GM18867 (cell line): ENCODE data around the gene SLCO3A1.

Experiments
- ATAC-seq: cut with Tn5 transposase; IDR thresholded peaks from one replicate; pipeline ENCODE4 v1.9.1; 2021; ENCODE audit warnings: mild to moderate bottlenecking, moderate library complexity; ENCODE audit not compliant: unreplicated experiment

The SLCO3A1 gene

DNA sequence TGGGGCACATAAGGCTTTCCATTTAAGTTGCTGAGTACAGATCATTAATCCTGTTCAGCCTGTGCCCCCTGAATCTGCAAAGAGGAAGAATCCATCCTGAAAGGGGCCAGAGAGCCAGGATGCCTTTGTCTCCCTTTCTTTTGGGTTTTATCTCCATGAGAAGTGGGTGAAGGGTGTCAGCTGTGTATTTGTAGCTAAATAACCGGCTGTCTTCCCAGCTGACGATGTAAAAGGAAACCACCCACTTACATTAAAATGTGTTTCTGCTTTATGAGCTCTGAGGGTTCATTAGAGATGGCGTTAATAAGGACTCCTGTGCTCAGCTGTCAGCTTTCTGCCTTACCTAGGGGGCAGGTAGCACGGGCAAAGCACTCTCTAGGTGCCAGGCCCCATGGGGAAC lies 83.4 kb downstream of the SLCO3A1 start:
- ATAC-seq: no peak

GRCh38 chr15:91938136-91938535 lies 84.6 kb downstream of the SLCO3A1 start:
- ATAC-seq: no peak

DNA sequence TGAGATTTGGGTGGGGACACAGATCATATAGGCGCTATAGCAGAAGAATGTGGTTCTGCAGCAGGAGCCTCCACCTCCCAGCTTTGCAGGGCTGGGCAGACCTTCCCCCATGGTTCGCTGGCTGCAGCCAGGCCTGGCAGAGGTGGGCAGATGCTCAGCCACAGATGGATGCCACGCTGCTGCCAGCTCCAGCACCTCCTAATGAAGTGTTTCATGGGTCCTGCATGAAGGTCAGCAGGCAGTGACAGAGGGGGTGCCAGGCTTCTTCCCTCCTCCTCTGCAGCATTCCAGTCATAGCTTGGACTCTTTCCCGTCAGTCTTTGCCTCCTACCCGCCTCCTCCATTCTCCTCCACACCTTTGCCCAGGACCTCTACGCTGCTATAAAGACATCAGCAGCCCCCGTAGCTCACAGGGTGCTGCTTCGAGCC lies 85.9 kb downstream of the SLCO3A1 start:
- ATAC-seq: no peak

GRCh38 chr15:91940496-91941381 lies 87.2 kb downstream of the SLCO3A1 start:
- ATAC-seq: no peak

DNA sequence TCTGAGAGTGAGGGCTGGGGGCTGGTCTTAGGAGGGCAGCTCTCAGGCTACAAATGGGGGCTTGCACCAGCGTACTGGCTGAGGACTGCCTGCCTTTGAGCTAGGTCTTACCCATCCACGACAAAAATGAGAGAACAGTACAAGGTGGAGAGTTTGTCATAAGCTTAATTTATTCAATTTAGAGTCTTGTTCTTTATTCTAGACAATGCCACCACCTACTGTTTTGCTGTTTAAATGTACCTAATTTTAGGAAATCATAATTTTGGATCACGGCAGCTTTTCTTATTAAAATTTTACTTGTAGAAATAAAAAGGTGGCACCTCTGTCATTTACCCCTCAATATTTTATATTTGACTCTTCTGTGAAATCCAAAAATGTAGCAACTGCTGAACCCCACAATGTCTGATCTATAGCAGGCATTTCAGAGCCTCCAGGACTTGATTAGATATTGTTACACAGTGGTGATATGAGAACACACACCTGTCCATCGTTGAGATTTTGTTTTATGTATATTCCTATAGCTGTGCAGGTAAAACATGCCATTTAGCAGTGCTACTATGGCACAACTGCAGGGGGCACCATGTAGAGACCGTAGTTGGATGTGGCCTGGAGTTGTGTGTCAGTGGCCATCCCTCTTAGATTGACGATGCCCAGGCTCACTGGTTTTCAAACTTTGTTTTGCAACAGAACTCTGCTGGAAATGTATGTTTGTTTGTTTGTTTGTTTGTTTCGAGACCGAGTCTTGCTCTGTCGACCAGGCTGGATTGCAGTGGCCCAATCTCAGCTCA lies 88.6 kb downstream of the SLCO3A1 start:
- ATAC-seq: no peak

GRCh38 chr15:91942720-91943394 lies 89.3 kb downstream of the SLCO3A1 start:
- no peak for ATAC-seq

- no peak for ATAC-seq
Observed at GRCh38 chr15:91944331-91944730, 90.8 kb downstream of the SLCO3A1 start.

DNA sequence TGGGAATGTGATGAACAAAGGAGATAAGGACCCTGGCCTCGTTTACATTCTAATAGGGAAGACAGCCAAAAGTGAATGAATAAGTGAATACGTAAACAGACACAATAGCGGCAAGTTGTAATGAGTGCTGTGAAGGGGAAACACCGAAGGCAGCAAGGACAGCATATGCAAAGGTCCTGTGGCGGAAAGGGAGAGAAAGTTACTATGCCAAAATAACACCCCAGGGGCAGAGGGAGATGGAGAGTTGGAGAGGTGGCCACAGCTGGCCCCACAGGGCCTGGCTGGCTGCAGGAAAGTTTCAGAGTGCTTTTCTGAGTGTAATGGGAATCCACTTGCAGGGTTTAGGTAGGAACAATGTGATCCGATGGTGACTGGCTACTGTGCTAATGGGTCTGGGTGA lies 91.9 kb downstream of the SLCO3A1 start:
- ATAC-seq: no peak

GRCh38 chr15:91946075-91946474 lies 92.6 kb downstream of the SLCO3A1 start:
- no peak for ATAC-seq

DNA sequence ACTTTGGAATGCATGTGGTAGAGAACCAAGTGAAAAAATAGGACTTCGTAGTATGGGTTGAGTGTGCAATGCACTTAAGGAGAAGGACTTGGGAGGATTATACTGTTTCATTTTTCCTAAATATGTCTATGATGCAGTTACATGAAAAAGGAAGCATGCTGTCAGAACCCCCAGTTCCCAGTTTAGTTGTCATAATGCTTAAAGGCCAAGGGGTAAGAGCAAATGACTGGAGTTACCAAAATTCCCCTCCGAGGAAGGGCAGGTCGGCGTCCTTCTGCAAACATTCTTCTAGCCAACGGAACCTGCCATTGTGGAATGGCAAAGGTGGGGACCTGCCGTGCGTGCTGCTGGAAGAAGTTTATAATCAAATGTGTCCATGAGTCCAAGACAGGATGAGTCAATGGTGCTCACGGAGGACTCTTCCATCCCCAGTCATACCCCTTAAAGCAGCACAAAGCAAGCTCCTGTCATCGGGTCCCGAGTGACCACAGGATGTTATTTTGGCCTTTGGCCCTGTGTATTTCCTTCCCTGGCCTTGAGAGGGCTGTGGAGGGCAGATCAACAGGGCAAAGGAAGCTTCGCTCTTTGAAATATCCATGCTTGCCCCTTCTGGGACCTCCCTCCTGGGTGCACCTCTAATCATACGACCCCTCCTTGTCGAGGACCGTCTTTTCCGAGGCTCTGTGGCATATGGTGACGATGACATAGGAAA lies 93.2 kb downstream of the SLCO3A1 start:
- ATAC-seq: no peak

DNA sequence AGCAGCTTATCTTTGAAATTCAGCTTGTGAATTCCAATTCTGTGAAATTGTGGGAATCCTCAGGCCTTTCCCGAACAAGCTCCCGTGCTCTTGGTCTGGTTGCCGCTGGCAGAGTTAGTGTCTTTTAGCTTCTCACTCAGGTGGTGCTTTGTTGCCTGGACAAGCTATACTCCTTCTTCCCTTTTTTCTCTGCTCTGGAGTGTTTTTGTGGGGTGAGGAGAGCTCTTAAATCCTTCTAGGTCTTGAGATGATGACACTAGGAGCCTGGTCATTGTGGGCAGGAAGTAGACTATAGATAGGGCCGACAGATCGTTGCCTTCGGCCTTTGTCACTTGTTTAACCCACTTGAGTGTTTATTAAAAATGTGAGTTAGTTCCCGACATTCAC lies 93.8 kb downstream of the SLCO3A1 start:
- ATAC-seq: no peak

- no peak for ATAC-seq
Observed at GRCh38 chr15:91947683-91948608, 94.4 kb downstream of the SLCO3A1 start.

DNA sequence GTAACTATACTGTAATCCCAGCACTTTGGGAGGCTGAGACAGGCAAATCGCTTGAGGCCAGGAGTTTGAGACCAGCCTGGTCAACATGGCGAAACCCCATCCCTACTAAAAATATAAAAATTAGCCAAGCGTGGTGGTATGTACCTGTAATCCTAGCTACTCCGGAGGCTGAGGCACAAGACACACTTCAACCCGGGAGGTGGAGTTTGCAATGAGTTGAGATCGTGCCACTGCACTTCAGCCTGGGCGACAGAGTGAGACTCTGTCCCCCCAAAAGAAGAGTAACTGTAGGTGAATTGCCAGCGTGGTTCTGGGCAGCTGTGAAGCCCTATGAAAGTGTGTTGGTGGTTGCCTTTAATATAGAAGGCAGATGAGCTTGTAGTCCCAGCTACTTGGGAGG lies 95.9 kb downstream of the SLCO3A1 start:
- ATAC-seq: no peak

DNA sequence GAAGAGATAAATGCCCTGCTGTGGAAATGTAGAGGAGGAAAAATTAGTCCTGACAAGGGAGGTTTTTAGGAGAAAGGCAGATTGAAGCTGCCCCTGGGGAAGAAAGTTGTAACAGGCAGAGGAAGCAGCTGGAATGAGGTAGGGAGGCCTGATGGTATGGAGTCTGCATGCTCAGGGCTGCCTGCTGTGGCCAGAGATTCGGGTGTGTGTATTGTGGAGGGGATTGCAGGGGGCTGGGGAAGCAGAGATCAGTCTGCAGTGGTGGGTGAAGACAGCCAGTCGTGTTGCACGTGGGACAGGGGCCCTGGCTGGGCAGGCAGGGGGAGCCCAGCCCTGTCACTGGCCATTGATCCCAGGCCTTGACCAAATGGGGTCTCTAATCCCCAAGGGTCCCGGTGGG lies 96.5 kb downstream of the SLCO3A1 start:
- no peak for ATAC-seq

GRCh38 chr15:91950631-91951329 lies 97.3 kb downstream of the SLCO3A1 start:
- ATAC-seq: no peak

GRCh38 chr15:91952216-91952615 lies 98.7 kb downstream of the SLCO3A1 start:
- ATAC-seq: no peak

GRCh38 chr15:91953432-91953831 lies 99.9 kb downstream of the SLCO3A1 start:
- ATAC-seq: no peak

GRCh38 chr15:91954292-91954691 lies 100.8 kb downstream of the SLCO3A1 start:
- ATAC-seq: no peak

DNA sequence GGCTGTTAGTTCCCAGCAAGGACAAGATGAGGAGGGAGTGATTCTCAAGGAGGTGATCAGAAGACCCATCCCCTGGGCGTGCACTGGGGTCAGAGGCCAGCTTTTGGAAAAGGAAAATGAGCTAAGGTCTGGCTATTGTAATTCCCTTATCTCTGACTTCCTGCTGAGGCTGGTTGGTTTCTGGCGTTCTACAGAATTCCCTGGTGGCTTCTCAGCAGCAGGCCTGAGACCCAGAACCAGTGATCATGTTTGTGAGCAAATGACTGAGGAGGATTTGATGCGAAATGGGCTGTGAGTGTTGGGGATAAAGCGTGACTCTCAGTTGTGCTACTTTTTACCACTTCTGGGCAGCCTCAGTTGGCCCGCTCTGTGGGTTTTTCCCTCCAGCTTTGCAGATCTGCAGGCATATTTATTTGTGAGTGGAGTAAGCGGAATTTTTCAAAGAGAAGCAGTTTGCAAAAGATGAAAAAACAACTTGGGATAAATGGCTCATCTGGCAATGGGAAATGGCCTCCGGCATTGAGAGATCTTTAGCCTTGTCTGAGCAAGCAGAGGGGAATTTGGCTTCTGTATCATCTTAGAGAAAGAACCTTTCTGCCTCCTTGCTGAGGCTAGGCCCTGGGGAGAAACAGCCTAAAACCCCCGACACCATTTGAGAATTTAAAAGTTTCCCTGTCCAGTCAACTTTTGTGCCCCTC lies 102.7 kb downstream of the SLCO3A1 start:
- no peak for ATAC-seq
